IMR-90 (cell line): ENCODE data around the gene SRPX2. TPM values are rescaled to one million over a fixed set of nuclear protein-coding genes. Genes with fewer than 3 reads are reported as not detected.

Source experiments
- ATAC-seq: fragments of 200-7000 bp; cut with Tn5 transposase; 2 replicates; pipeline ENCODE4 v1.9.1; 2020; ENCODE audit warnings: low read depth, mild to moderate bottlenecking, moderate library complexity
- BruUV-seq: library from RNA; stranded (reverse); fragments of 400-500 nt; replicated peaks from 2 replicates; lab custom pipeline; 2021; lab: Mats Ljungman, UMichigan
- CTCF ChIA-PET: fragments of 300-600 bp; formaldehyde crosslinking; extraction: SDS; loops from one replicate; lab custom pipeline; 2021; ENCODE audit warnings: antibody characterized with exemption; lab: Yijun Ruan, JAX
- POLR2A ChIA-PET: fragments of 300-600 bp; sonication (Branson Sonifier 250); formaldehyde crosslinking; loops from one replicate; lab custom pipeline; 2022; ENCODE audit warnings: antibody characterized with exemption; ENCODE audit not compliant: unreplicated experiment; lab: Charles Lee
- DNase-seq: peaks from one replicate; pipeline ENCODE4 v3.0.0; 2013
- H2AFZ ChIP-seq: replicated peaks from 2 replicates; pipeline ENCODE3; 2013; ENCODE audit warnings: low read length, mild to moderate bottlenecking; ENCODE audit not compliant: poor library complexity
- H2AK5ac ChIP-seq: 2 replicates; pipeline ENCODE4 v1.6.1; 2013; ENCODE audit warnings: low read depth, low read length, inconsistent platforms
- H2AK9ac ChIP-seq: replicated peaks from 2 replicates; pipeline ENCODE3; 2013; ENCODE audit warnings: mild to moderate bottlenecking, low read depth, low read length, moderate library complexity; ENCODE audit not compliant: poor library complexity
- H2BK120ac ChIP-seq: 2 replicates; pipeline ENCODE4 v1.6.1; 2013; ENCODE audit warnings: low read depth, low read length, inconsistent platforms
- H2BK15ac ChIP-seq: 3 replicates; pipeline ENCODE4 v1.6.1; 2013; ENCODE audit warnings: low read depth, low read length, inconsistent platforms
- H2BK20ac ChIP-seq: 2 replicates; pipeline ENCODE4 v1.6.1; 2013; ENCODE audit warnings: low read depth, mild to moderate bottlenecking, inconsistent platforms, low read length, moderate library complexity
- H2BK5ac ChIP-seq: 2 replicates; pipeline ENCODE4 v1.6.1; 2013; ENCODE audit warnings: mild to moderate bottlenecking, low read depth, low read length, inconsistent platforms; ENCODE audit not compliant: poor library complexity, severe bottlenecking
- H3K14ac ChIP-seq: replicated peaks from 2 replicates; pipeline ENCODE4 v1.6.1; 2013; ENCODE audit warnings: low read depth, low read length, inconsistent platforms
- H3K18ac ChIP-seq: 2 replicates; pipeline ENCODE4 v1.6.1; 2013; ENCODE audit warnings: low read depth, low read length, control low read depth
- H3K23ac ChIP-seq: 2 replicates; pipeline ENCODE4 v1.6.1; 2013; ENCODE audit warnings: low read depth, low read length, inconsistent platforms
- H3K27ac ChIP-seq: 2 replicates; pipeline ENCODE4 v1.5.1; 2013; ENCODE audit warnings: mild to moderate bottlenecking, control low read depth, low read length; ENCODE audit not compliant: insufficient read depth
- H3K27me3 ChIP-seq: 2 replicates; pipeline ENCODE4 v1.6.1; 2013; ENCODE audit warnings: low read length; ENCODE audit not compliant: control insufficient read depth, insufficient read depth
- H3K36me3 ChIP-seq: 2 replicates; pipeline ENCODE4 v1.6.1; 2013; ENCODE audit warnings: low read length, mixed read lengths; ENCODE audit not compliant: control insufficient read depth, insufficient read depth
- H3K4ac ChIP-seq: 2 replicates; pipeline ENCODE4 v1.6.1; 2013; ENCODE audit warnings: low read depth, low read length, inconsistent platforms
- H3K4me1 ChIP-seq: 2 replicates; pipeline ENCODE4 v1.6.1; 2013; ENCODE audit warnings: low read length, mixed read lengths; ENCODE audit not compliant: control insufficient read depth, insufficient read depth
- H3K4me2 ChIP-seq: 2 replicates; pipeline ENCODE4 v1.6.1; 2013; ENCODE audit warnings: low read depth, mild to moderate bottlenecking, control low read depth, low read length, moderate library complexity
- H3K4me3 ChIP-seq: 2 replicates; pipeline ENCODE4 v1.5.1; 2013; ENCODE audit warnings: low read depth, mild to moderate bottlenecking, control low read depth, low read length, moderate library complexity; ENCODE audit not compliant: insufficient read depth
- H3K56ac ChIP-seq: 2 replicates; pipeline ENCODE4 v1.6.1; 2013; ENCODE audit warnings: low read length, inconsistent platforms; ENCODE audit not compliant: insufficient read depth; ENCODE audit errors: extremely low read depth
- H3K79me1 ChIP-seq, 2 experiments: 2 replicates each; pipeline ENCODE4 v1.6.1; 2013; ENCODE audit warnings: low read length in 2 of 2, inconsistent platforms in 1 of 2, low read depth in 1 of 2
- H3K9ac ChIP-seq: 2 replicates; pipeline ENCODE4 v1.6.1; 2013; ENCODE audit warnings: low read depth, low read length, control low read depth
- H3K9me1 ChIP-seq: 2 replicates; pipeline ENCODE4 v1.6.1; 2013; ENCODE audit warnings: low read length, inconsistent platforms; ENCODE audit not compliant: insufficient read depth
- H3K9me3 ChIP-seq: 2 replicates; pipeline ENCODE4 v1.6.1; 2013; ENCODE audit warnings: low read length; ENCODE audit not compliant: control insufficient read depth, insufficient read depth
- H4K20me1 ChIP-seq: 2 replicates; pipeline ENCODE4 v1.6.1; 2013; ENCODE audit warnings: low read length, inconsistent platforms; ENCODE audit not compliant: insufficient read depth
- H4K5ac ChIP-seq: 2 replicates; pipeline ENCODE4 v1.6.1; 2013; ENCODE audit warnings: mild to moderate bottlenecking, low read depth, low read length, control low read depth
- H4K8ac ChIP-seq, 2 experiments: 2 replicates each; pipeline ENCODE4 v1.6.1; 2013; ENCODE audit warnings: low read depth in 2 of 2, low read length in 2 of 2, control low read depth in 1 of 2, inconsistent platforms in 1 of 2
- H4K91ac ChIP-seq: 2 replicates; pipeline ENCODE4 v1.6.1; 2013; ENCODE audit warnings: low read depth, low read length, inconsistent platforms; ENCODE audit not compliant: insufficient read depth
- CEBPB ChIP-seq: IDR thresholded peaks from 2 replicates; pipeline ENCODE4 v1.6.1; 2012; ENCODE audit warnings: low read depth, low read length, improper control_type of control experiment
- CHD1 ChIP-seq: IDR thresholded peaks from 2 replicates; pipeline ENCODE4 v1.6.1; 2012; ENCODE audit warnings: low read depth, low read length, improper control_type of control experiment
- MAZ ChIP-seq: IDR thresholded peaks from 2 replicates; pipeline ENCODE4 v1.6.1; 2012; ENCODE audit warnings: low read depth, mild to moderate bottlenecking, low read length, improper control_type of control experiment, moderate library complexity, borderline replicate concordance
- POLR2A ChIP-seq: IDR thresholded peaks from 2 replicates; pipeline ENCODE4 v1.6.1; 2012; ENCODE audit warnings: mild to moderate bottlenecking, low read depth, low read length
- WGBS, 2 experiments: methylation state at CpG; one replicate each; pipeline versions ENCODE4 v1.1.5 to v1.1.7; 2013; ENCODE audit warnings: missing lambda C conversion rate in 2 of 2; ENCODE audit not compliant: insufficient read length in 1 of 2; ENCODE audit errors: extremely low coverage in 2 of 2; 5-methylcytosine and 5-hydroxymethylcytosine counted together
- dilution Hi-C: fragments of 300-500 bp; cut with HindIII; formaldehyde crosslinking; loops from one replicate; pipeline ENCODE4 v1.14.3; 2018; ENCODE audit warnings: low sequenced_read_pairs; ENCODE audit not compliant: unreplicated experiment
- in situ Hi-C: fragments of 300-500 bp; cut with MboI; formaldehyde crosslinking; loops from 3 replicates; pipeline ENCODE4 v1.14.3; 2019; ENCODE audit warnings: low sequenced_read_pairs, inconsistent platforms, mixed read lengths
- intact Hi-C: fragments of 100-400 bp; cut with micrococcal nuclease; formaldehyde crosslinking; loops from 2 replicates; pipeline ENCODE4 v1.10.0; 2022
- polyA plus RNA-seq, 3 experiments: library from polyadenylated mRNA; depleted of rRNA; stranded (reverse); fragments of >200 nt; gene quantifications; 2 replicates each; pipeline ENCODE4 v1.2.3, GENCODE V29; 2012; ENCODE audit warnings: low replicate concordance in 1 of 3
- total RNA-seq: library from RNA; depleted of rRNA; stranded (reverse); fragments of >200 nt; gene quantifications from 2 replicates; pipeline ENCODE4 v1.2.3, GENCODE V29; 2012
- TF ChIP-seq, protein P1 (sequence below): fragments of 150-350 bp; IDR thresholded peaks from 2 replicates; pipeline ENCODE4 v1.6.1; 2017; ENCODE audit warnings: mild to moderate bottlenecking, antibody characterized with exemption, low read length, low read depth

The SRPX2 gene
- total and polyA plus RNA-seq, 2 of the 4 experiments (the other 2 are of a cell fraction) = 20.6 to 43.1 TPM

DNA sequence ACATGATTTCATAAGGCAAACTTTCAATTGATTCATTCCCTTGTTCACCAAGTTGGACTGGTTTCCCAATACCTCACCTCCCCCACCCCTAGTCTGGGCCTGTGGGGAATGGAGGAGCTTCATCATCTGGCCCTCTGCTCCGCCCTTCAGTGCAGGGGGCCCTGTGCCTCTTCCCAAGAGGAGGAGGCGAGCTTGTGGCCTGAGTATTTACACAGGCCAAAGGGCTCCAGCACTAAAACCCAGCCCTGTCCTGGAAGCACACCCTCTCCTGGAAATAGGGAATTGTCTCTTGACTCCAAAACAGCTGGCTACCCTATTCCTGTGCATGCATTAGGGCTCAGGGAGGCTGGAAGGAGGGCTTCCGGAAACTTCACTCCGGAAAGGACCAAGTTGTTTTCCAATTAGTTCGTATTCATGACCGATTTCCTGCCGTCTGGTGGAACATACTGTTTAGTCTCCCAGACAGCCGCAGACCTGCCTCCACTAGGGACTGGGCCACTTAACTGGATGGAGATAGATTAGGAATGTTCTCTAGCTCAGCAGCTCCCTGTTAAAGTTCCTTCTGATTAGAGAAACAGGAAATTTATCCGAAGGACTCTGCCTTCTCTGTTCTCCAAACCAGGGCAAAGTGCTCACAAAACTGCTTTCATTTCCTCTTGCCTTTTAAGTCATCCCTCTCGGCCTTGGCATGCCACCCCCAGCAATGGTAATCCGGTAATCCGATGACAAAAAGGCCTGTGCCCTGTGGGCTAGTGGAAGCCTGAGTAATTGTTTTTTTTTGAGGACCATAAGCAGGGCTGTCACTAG, 5.8 kb downstream of the SRPX2 start:
- no peaks in the 10 kb centered on the region for H3K27me3 ChIP-seq
- in situ Hi-C loops (no loop called here), dilution Hi-C loops (no loop called here), intact Hi-C loops (no loop called here)
- H3K56ac ChIP-seq = peak overlapping the region; percentile 40; the same call in 1 of the 2 replicates
- H4K8ac ChIP-seq = peak overlapping the region; percentile 57 to 89
- peak overlapping the region; percentile 82 for H4K91ac ChIP-seq
- peak overlapping the region; percentile 2; the same call in 1 of the 2 replicates for H3K4me3 ChIP-seq
- CTCF ChIA-PET = interaction anchor here (1.0 to 1.8 kb wide), 4 partner anchors 13 to 35 kb away, joined by 3 to 8 read pairs (median 5); no protein-coding TSS in a partner anchor
- peak; percentile 88 for ATAC-seq
- H2BK5ac ChIP-seq = peak overlapping the region; percentile 93
- peak overlapping the region; percentile 82 for H2AFZ ChIP-seq
- H3K23ac ChIP-seq = peak overlapping the region; percentile 79
- WGBS, 2 experiments = no CpG with 5 or more reads among the region's 12 CpGs
- H3K27ac ChIP-seq = peak overlapping the region; percentile 96
- no peaks in the 10 kb centered on the region for H3K9me3 ChIP-seq
- peaks cover 0 to 6% of the 10 kb centered on the region in 2 experiments; a peak in 2 of 4 replicates for H3K79me1 ChIP-seq
- peak overlapping the region; percentile 91; the same call in 1 of the 2 replicates for H2BK20ac ChIP-seq
- peaks cover 8% of the 10 kb centered on the region for H3K9me1 ChIP-seq
- H2BK120ac ChIP-seq = peak overlapping the region; percentile 86
- peak; percentile 90 for DNase-seq
- POLR2A ChIA-PET = interaction anchor here (0.5 to 1.1 kb wide), 2 partner anchors 10 to 13 kb away, joined by 3 to 12 read pairs; partner anchors contain the start of gene TSPAN6
- 0 out of 2 replicates have a peak overlapping the region, but pooled peaks have one; percentile 40 for H2AK5ac ChIP-seq
- H2AK9ac ChIP-seq = no peak overlapping the region
- peak overlapping the region; percentile 84 for H3K14ac ChIP-seq
- peaks cover 20% of the 10 kb centered on the region for H3K4me1 ChIP-seq
- peak overlapping the region; percentile 39 for H3K4me2 ChIP-seq
- no peaks in the 10 kb centered on the region for H4K20me1 ChIP-seq
- peak overlapping the region; percentile 70 for H3K18ac ChIP-seq
- peak overlapping the region; percentile 90 for H3K4ac ChIP-seq
- peak overlapping the region; percentile 83; the same call in 1 of the 3 replicates for H2BK15ac ChIP-seq
- peak overlapping the region; percentile 87 for H4K5ac ChIP-seq
- no TSS peak for BruUV-seq
- H3K36me3 ChIP-seq = 0 out of 2 replicates have a peak, but pooled peaks cover 1% of the 10 kb centered on the region
- peak overlapping the region; percentile 2; the same call in 1 of the 2 replicates for H3K9ac ChIP-seq
- TF ChIP-seq POLR2A (peak; percentile 61; the same call in 1 of the 2 replicates), CEBPB (peak; percentile 94), CHD1 (no peak), MAZ (peak; percentile 48; the same call in 1 of the 2 replicates)
- TF ChIP-seq, protein P1, sequence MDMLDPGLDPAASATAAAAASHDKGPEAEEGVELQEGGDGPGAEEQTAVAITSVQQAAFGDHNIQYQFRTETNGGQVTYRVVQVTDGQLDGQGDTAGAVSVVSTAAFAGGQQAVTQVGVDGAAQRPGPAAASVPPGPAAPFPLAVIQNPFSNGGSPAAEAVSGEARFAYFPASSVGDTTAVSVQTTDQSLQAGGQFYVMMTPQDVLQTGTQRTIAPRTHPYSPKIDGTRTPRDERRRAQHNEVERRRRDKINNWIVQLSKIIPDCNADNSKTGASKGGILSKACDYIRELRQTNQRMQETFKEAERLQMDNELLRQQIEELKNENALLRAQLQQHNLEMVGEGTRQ = peak; percentile 41; the same call in 1 of the 2 replicates
